T-helper 1 cell treated with Interleukin-12 subunit alpha and Interleukin-12 subunit beta and Interleukin-4 antibody, amounts not matched to agents 30 ng/mL and 1 ng/mL, for 36 hours (primary cell): ENCODE data around the gene ZMAT2. TPM values are rescaled to one million over a fixed set of nuclear protein-coding genes. Genes with fewer than 3 reads are reported as not detected.
"Not testable (repeated sequence)": the region's sequence is repeated elsewhere in the genome, so short reads cannot be mapped to it uniquely, and the experiment has no call there.

Experiments used
- intact Hi-C: fragments of 100-400 bp; cut with micrococcal nuclease; formaldehyde crosslinking; loops from one replicate; pipeline ENCODE4 v1.15.1; 2024
- total RNA-seq: library from RNA; stranded (reverse); gene quantifications from 2 replicates; pipeline ENCODE4 v1.2.3, GENCODE V29; 2022

The ZMAT2 gene
- total RNA-seq, 1 donor from 2014 or later = 63.3 TPM

- intact Hi-C loops = loop anchor here (10.0 kb wide), 1 partner anchor 522 kb away; the partner anchor contains the start of gene CYSTM1
Observed at GRCh38 chr5:140696891-140697492, 3.3 kb upstream of the ZMAT2 start.

GRCh38 chr5:140707812-140708211 lies 7.6 kb downstream of the ZMAT2 start:
- intact Hi-C loops = no loop called here

- intact Hi-C loops = not testable (repeated sequence)
Observed at GRCh38 chr5:140708787-140709186, 8.5 kb downstream of the ZMAT2 start.

DNA sequence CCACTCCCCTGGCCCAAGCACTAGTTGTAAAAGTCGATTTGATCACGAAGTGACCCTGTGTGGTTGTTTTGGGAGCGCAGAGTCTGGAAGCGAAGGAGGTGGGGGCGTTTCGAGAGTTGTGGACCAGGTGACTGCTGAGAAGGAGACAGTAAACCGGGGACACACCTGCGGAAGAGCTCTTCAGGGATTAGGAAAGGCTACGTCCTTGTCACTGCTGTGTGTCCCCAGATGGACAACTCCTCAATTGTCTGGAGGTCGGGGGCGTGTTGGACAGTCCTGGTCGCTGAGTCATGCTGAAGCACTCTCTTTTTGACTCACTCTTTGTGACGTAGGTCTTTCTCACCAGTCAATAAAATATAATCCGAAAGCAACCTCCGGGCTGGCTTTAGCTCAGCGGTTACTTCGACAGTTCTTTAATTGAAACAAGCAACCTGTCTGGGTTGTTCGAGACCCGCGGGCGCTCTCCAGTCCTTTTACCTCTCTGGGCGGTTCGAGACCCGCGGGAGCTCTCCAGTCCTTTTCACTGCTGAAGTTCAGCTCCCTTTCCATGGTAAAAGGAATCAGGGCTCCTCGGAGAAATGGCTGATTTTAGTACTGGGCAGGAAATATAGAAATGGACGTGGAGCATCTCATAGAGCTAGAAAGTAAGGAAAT lies 10.8 kb downstream of the ZMAT2 start:
- intact Hi-C loops = loop anchor here (1.0 to 10.0 kb wide), 13 partner anchors 9 to 1214 kb away; partner anchors contain the start of genes ANKHD1, APBB3, DELE1 and HARS1

- intact Hi-C loops = loop anchor here (1.0 to 10.0 kb wide), 13 partner anchors 9 to 1213 kb away; partner anchors contain the start of genes ANKHD1, APBB3, DELE1 and HARS1
Observed at GRCh38 chr5:140711794-140712193, 11.5 kb downstream of the ZMAT2 start.

DNA sequence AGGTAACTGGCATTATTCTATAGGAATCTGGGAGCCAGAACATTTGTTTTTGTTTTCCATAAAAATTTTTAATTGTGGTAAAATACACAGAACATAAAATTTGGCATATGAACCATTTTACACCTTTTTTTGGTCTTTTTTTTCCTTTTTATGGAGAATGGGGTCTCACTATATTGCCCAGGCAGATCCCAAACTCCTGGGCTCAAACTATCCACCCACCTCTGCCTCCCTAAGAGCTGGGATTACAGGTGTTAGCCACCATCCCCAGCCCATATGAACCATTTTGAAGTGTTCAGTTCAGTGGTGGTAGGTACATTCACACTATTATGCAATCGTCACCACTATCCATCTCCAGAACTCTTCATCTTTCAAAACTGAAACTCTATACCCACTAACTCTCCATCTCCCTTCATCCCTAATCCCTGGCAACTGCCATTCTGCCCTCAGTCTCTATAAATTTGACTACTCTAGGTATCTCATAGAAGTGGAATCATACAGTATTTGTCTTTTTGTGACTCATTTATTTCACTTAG lies 13.4 kb downstream of the ZMAT2 start:
- intact Hi-C loops = loop anchor here (5.0 to 10.0 kb wide), 3 partner anchors 601 to 1211 kb away; partner anchors contain the start of genes DELE1 and PURA

GRCh38 chr5:140716238-140716637 lies 16.0 kb downstream of the ZMAT2 start:
- intact Hi-C loops = loop anchor here (10.0 kb wide), 2 partner anchors 889 to 1209 kb away; partner anchors contain the start of gene DELE1

DNA sequence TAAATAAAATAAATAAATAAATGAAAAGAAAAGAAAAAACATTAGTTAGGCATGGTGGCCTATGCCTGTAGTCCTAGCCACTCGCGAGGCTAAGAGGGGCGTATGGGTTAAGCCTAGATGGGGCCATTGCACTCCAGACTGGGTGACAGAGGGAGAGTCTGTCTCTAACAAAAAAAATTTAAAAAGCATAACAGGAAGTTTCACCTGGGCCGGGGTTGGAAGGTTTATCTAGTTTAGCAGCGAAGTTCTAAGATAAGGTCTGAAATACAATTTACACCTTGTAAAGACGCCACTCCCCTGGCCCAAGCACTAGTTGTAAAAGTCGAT lies 18.0 kb downstream of the ZMAT2 start:
- intact Hi-C loops = loop anchor here (10.0 kb wide), 2 partner anchors 887 to 1207 kb away; partner anchors contain the start of gene DELE1

GRCh38 chr5:140720738-140721137 lies 20.5 kb downstream of the ZMAT2 start:
- intact Hi-C loops = loop anchor here (1.0 to 2.0 kb wide), 8 partner anchors 9 to 480 kb away; partner anchors contain the start of genes ANKHD1, HARS1 and HARS2

DNA sequence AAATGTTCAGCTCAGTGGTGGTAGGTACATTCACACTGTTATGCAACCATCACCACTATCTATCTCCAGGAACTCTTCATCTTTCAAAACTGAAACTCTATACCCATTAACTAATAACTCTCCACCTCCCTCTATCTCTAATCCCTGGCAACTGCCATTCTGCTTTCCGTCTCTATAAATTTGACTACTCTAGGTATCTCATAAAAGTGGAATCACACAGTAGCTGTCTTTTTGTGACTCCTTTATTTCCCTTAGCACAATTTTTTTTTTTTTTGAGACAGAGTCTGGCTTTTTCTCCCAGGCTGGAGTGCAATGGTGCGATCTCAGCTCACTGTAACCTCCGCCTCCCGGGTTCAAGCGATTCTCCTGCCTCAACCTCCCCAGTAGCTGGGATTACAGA lies 21.1 kb downstream of the ZMAT2 start:
- intact Hi-C loops = loop anchor here (2.0 kb wide), 2 partner anchors 31 to 321 kb away; partner anchors contain the start of genes ANKHD1, HARS1 and HARS2

GRCh38 chr5:140725799-140726471 lies 25.7 kb downstream of the ZMAT2 start:
- intact Hi-C loops = loop anchor here (1.0 to 5.0 kb wide), 5 partner anchors 15 to 619 kb away; partner anchors contain the start of genes TAF7 and WDR55

GRCh38 chr5:140733098-140733497 lies 32.9 kb downstream of the ZMAT2 start:
- intact Hi-C loops = no loop called here

- intact Hi-C loops = no loop called here
Observed at GRCh38 chr5:140734354-140734753, 34.1 kb downstream of the ZMAT2 start.

- intact Hi-C loops = no loop called here
Observed at GRCh38 chr5:140737486-140737885, 37.2 kb downstream of the ZMAT2 start.

- intact Hi-C loops = no loop called here
Observed at GRCh38 chr5:140741967-140742366, 41.7 kb downstream of the ZMAT2 start.

- intact Hi-C loops = no loop called here
Observed at GRCh38 chr5:140753561-140753960, 53.3 kb downstream of the ZMAT2 start.

Other genes with a start within 250 kb of the ZMAT2 start
- gene EIF4EBP3, start 152.8 kb upstream of the ZMAT2 start, total RNA-seq = 9.4 and 10.3 TPM in 2 replicates
- 45.2 and 47.9 TPM in 2 replicates for gene SRA1, start 143.0 kb upstream of the ZMAT2 start, total RNA-seq
- gene APBB3, start 135.8 kb upstream of the ZMAT2 start, total RNA-seq = 26.5 and 28.4 TPM in 2 replicates
- gene SLC35A4, start 135.6 kb upstream of the ZMAT2 start, total RNA-seq = 87.0 and 96.5 TPM in 2 replicates
- gene CD14, start 67.3 kb upstream of the ZMAT2 start, total RNA-seq = 0.51 and 0.56 TPM in 2 replicates
- gene TMCO6, start 61.0 kb upstream of the ZMAT2 start, total RNA-seq = 25.6 and 28.6 TPM in 2 replicates
- gene NDUFA2, start 52.8 kb upstream of the ZMAT2 start, total RNA-seq = 67.9 and 72.9 TPM in 2 replicates
- gene IK, start 52.6 kb upstream of the ZMAT2 start, total RNA-seq = 117 and 120 TPM in 2 replicates
- 33.0 and 35.7 TPM in 2 replicates for gene WDR55, start 35.5 kb upstream of the ZMAT2 start, total RNA-seq
- gene DND1, start 26.9 kb upstream of the ZMAT2 start, total RNA-seq = 3.9 and 4.5 TPM in 2 replicates
- gene HARS1, start 9.1 kb upstream of the ZMAT2 start, total RNA-seq = 92.9 and 96.9 TPM in 2 replicates
- 32.0 and 34.6 TPM in 2 replicates for gene HARS2, start 9.0 kb upstream of the ZMAT2 start, total RNA-seq
- not detected in 2 replicates for gene PCDHA1, start 85.7 kb downstream of the ZMAT2 start, total RNA-seq
- gene PCDHA2, start 94.4 kb downstream of the ZMAT2 start, total RNA-seq = not detected in 2 replicates
- gene PCDHA3, start 100.6 kb downstream of the ZMAT2 start, total RNA-seq = not detected in 2 replicates
- gene PCDHA4, start 106.6 kb downstream of the ZMAT2 start, total RNA-seq = not detected in 2 replicates
- gene PCDHA5, start 121.2 kb downstream of the ZMAT2 start, total RNA-seq = not detected in 2 replicates
- gene PCDHA6, start 127.5 kb downstream of the ZMAT2 start, total RNA-seq = not detected in 2 replicates
- not detected in 2 replicates for gene PCDHA7, start 133.8 kb downstream of the ZMAT2 start, total RNA-seq
- not detected in 2 replicates for gene PCDHA8, start 140.7 kb downstream of the ZMAT2 start, total RNA-seq
- gene PCDHA9, start 147.9 kb downstream of the ZMAT2 start, total RNA-seq = not detected in 2 replicates
- not detected in 2 replicates for gene PCDHA10, start 155.4 kb downstream of the ZMAT2 start, total RNA-seq
- gene PCDHA11, start 168.5 kb downstream of the ZMAT2 start, total RNA-seq = not detected in 2 replicates
- gene PCDHA12, start 174.9 kb downstream of the ZMAT2 start, total RNA-seq = not detected in 2 replicates
- gene PCDHA13, start 181.7 kb downstream of the ZMAT2 start, total RNA-seq = not detected in 2 replicates
- gene PCDHAC1, start 225.9 kb downstream of the ZMAT2 start, total RNA-seq = not detected in 2 replicates